GM23338 (cell line): Measurements from ENCODE around the gene WRNIP1. TPM values are rescaled to one million over a fixed set of nuclear protein-coding genes. Genes with fewer than 3 reads are reported as not detected.

Experiments used
- ATAC-seq: fragments of 200-7000 bp; cut with Tn5 transposase; 3 replicates; pipeline ENCODE4 v1.9.1; 2020
- DNase-seq: peaks from one replicate; pipeline ENCODE4 v3.0.0-alpha.2; 2015; ENCODE audit warnings: low spot score
- H2AFZ ChIP-seq: fragments of 200-600 bp; sonication (generic); 2 replicates; pipeline ENCODE4 v1.8.0; 2016; ENCODE audit warnings: antibody characterized with exemption, mild to moderate bottlenecking, moderate library complexity
- H3F3A ChIP-seq: fragments of 200-600 bp; sonication (generic); replicated peaks from 2 replicates; pipeline ENCODE4 v1.8.0; 2017; ENCODE audit warnings: antibody characterized with exemption, mixed run types, low read depth
- H3K27ac ChIP-seq: fragments of 200-600 bp; sonication (generic); 2 replicates; pipeline ENCODE4 v1.6.1; 2016; ENCODE audit warnings: low read depth
- H3K27me3 ChIP-seq: fragments of 200-600 bp; sonication (generic); 2 replicates; pipeline ENCODE4 v1.8.0; 2016; ENCODE audit warnings: mild to moderate bottlenecking, mixed run types, moderate library complexity; ENCODE audit not compliant: insufficient read depth
- H3K36me3 ChIP-seq: fragments of 200-600 bp; sonication (generic); 2 replicates; pipeline ENCODE4 v1.8.0; 2016; ENCODE audit warnings: mild to moderate bottlenecking; ENCODE audit not compliant: insufficient read depth
- H3K4me1 ChIP-seq: fragments of 200-600 bp; sonication (generic); 2 replicates; pipeline ENCODE4 v1.8.0; 2016; ENCODE audit warnings: mild to moderate bottlenecking, moderate library complexity; ENCODE audit not compliant: insufficient read depth
- H3K4me2 ChIP-seq: fragments of 200-600 bp; sonication (generic); 2 replicates; pipeline ENCODE4 v1.7.1; 2017; ENCODE audit warnings: mixed run types
- H3K4me3 ChIP-seq: fragments of 200-600 bp; sonication (generic); 2 replicates; pipeline ENCODE4 v1.6.1; 2016; ENCODE audit warnings: mixed run types
- H3K79me2 ChIP-seq: fragments of 200-600 bp; sonication (generic); replicated peaks from 2 replicates; pipeline ENCODE4 v1.8.0; 2017; ENCODE audit warnings: mild to moderate bottlenecking; ENCODE audit not compliant: insufficient read depth
- H3K9me2 ChIP-seq: fragments of 200-600 bp; sonication (generic); 2 replicates; pipeline ENCODE4 v1.8.0; 2017; ENCODE audit not compliant: insufficient read depth
- H4K20me1 ChIP-seq: fragments of 200-600 bp; sonication (generic); replicated peaks from 2 replicates; pipeline ENCODE4 v1.8.0; 2017; ENCODE audit warnings: mild to moderate bottlenecking; ENCODE audit not compliant: insufficient read depth
- H3K27ac Mint-ChIP-seq: 2 replicates; pipeline ENCODE4 v1.8.0; 2020; ENCODE audit warnings: inconsistent platforms, mild to moderate bottlenecking, moderate library complexity, mixed read lengths
- H3K27me3 Mint-ChIP-seq: 3 replicates; pipeline ENCODE4 v1.8.0; 2022; ENCODE audit warnings: low read depth, mild to moderate bottlenecking, moderate library complexity, mixed read lengths, inconsistent platforms; ENCODE audit not compliant: insufficient read depth, poor library complexity
- H3K36me3 Mint-ChIP-seq: 3 replicates; pipeline ENCODE4 v1.8.0; 2021; ENCODE audit warnings: low read depth, mild to moderate bottlenecking, inconsistent platforms, moderate library complexity, mixed read lengths
- H3K4me1 Mint-ChIP-seq: 3 replicates; pipeline ENCODE4 v1.8.0; 2020; ENCODE audit warnings: mild to moderate bottlenecking, inconsistent platforms, mixed read lengths
- H3K4me3 Mint-ChIP-seq: 3 replicates; pipeline ENCODE4 v1.8.0; 2021; ENCODE audit warnings: moderate library complexity, mild to moderate bottlenecking, inconsistent platforms, mixed read lengths
- H3K9me3 Mint-ChIP-seq: 3 replicates; pipeline ENCODE4 v1.8.0; 2020; ENCODE audit warnings: moderate library complexity, mild to moderate bottlenecking, inconsistent platforms, mixed read lengths
- CREB1 ChIP-seq: fragments of 250-450 bp; sonication (Bioruptor Pico); IDR thresholded peaks from 2 replicates; pipeline ENCODE4 v1.5.0; 2020; ENCODE audit warnings: low read depth, mild to moderate bottlenecking, moderate library complexity
- CTCF ChIP-seq, 2 experiments: fragments of 200-600 bp in 1 of 2; sonication (generic) in 1 of 2; conservative IDR thresholded peaks; 2 replicates each; pipeline versions ENCODE4 v1.5.1 to v1.6.1; 2016 to 2017; ENCODE audit warnings: antibody characterized with exemption in 2 of 2, low read depth in 2 of 2, mild to moderate bottlenecking in 2 of 2, moderate library complexity in 1 of 2
- ETS1 ChIP-seq: IDR thresholded peaks from 2 replicates; pipeline ENCODE4 v1.6.1; 2016; ENCODE audit warnings: antibody characterized with exemption
- EZH2 ChIP-seq: fragments of 200-600 bp; sonication (generic); IDR thresholded peaks from one replicate; pipeline ENCODE4 v1.8.0; 2017; ENCODE audit warnings: antibody characterized with exemption, mild to moderate bottlenecking, low read depth; ENCODE audit not compliant: unreplicated experiment
- EZH2phosphoT487 ChIP-seq: fragments of 200-600 bp; sonication (generic); IDR thresholded peaks from one replicate; pipeline ENCODE4 v1.8.1; 2018; ENCODE audit warnings: antibody characterized with exemption; ENCODE audit not compliant: unreplicated experiment
- JUNB ChIP-seq: IDR thresholded peaks from one replicate; pipeline ENCODE4 v1.6.1; 2016; ENCODE audit warnings: antibody characterized with exemption; ENCODE audit not compliant: unreplicated experiment
- NANOG ChIP-seq: IDR thresholded peaks from 2 replicates; pipeline ENCODE4 v1.6.1; 2016; ENCODE audit warnings: antibody characterized with exemption, borderline replicate concordance
- POLR2AphosphoS5 ChIP-seq: IDR thresholded peaks from 2 replicates; pipeline ENCODE4 v1.6.1; 2016; ENCODE audit warnings: antibody characterized with exemption, low read depth
- REST ChIP-seq: IDR thresholded peaks from one replicate; pipeline ENCODE4 v1.6.1; 2018; ENCODE audit warnings: antibody characterized with exemption; ENCODE audit not compliant: unreplicated experiment
- STAT1 ChIP-seq: IDR thresholded peaks from one replicate; pipeline ENCODE4 v1.6.1; 2016; ENCODE audit warnings: antibody characterized with exemption; ENCODE audit not compliant: unreplicated experiment
- ZNF114 ChIP-seq: fragments of 250-450 bp; sonication (Bioruptor Pico); IDR thresholded peaks from 2 replicates; pipeline ENCODE4 v1.5.0; 2020; ENCODE audit warnings: mild to moderate bottlenecking, moderate library complexity
- ZNF331 ChIP-seq: fragments of 250-450 bp; sonication (Bioruptor Pico); IDR thresholded peaks from 2 replicates; pipeline ENCODE4 v1.5.0; 2020; ENCODE audit warnings: low read depth, mild to moderate bottlenecking, moderate library complexity
- ZNF462 ChIP-seq: fragments of 250-450 bp; sonication (Bioruptor Pico); IDR thresholded peaks from 2 replicates; pipeline ENCODE4 v1.5.0; 2020; ENCODE audit warnings: mild to moderate bottlenecking, moderate library complexity
- polyA plus RNA-seq: library from polyadenylated mRNA; unstranded; fragments of >200 nt; fragmentation: Nextera tagmentation; extraction: Ambion mirVana; gene quantifications from 2 replicates; pipeline ENCODE4 v1.2.1, GENCODE V29; 2016
- total RNA-seq: library from RNA; depleted of rRNA; stranded (reverse); fragments of >200 nt; shearing (Covaris generic); gene quantifications from 2 replicates; pipeline ENCODE4 v1.2.3, GENCODE V29; 2014

Gene WRNIP1
- total and polyA plus RNA-seq, 2 experiments from 2014 or later = 27.6 to 66.0 TPM

GRCh38 chr6:2784061-2784460, 18.9 kb downstream of the WRNIP1 start:
- H3K27me3 ChIP-seq = no peaks in the 10 kb centered on the region
- no peaks in the 10 kb centered on the region for H3K9me2 ChIP-seq
- H3F3A ChIP-seq = no peaks in the 10 kb centered on the region
- no peak overlapping the region for H2AFZ ChIP-seq
- H4K20me1 ChIP-seq = peaks cover 11% of the 10 kb centered on the region
- TF ChIP-seq JUNB = no peak
- no peak for TF ChIP-seq CTCF (conservative IDR thresholded peaks at IDR 0.05; ENCODE audit: low read depth in 2 of 2)
- no peak for TF ChIP-seq STAT1
- no peak for TF ChIP-seq ETS1
- TF ChIP-seq POLR2AphosphoS5 = no peak
- no peak for TF ChIP-seq ZNF462 (CRISPR knock-in tag)
- no peak for TF ChIP-seq NANOG
- TF ChIP-seq ZNF114 = no peak
- no peak for TF ChIP-seq EZH2
- TF ChIP-seq ZNF331 (CRISPR knock-in tag) = no peak
- TF ChIP-seq EZH2phosphoT487 = no peak
- TF ChIP-seq REST = no peak
- TF ChIP-seq CREB1 (CRISPR knock-in tag) = no peak
- Mint-ChIP-seq H3K4me1 (peaks cover 9% of the 10 kb centered on the region), H3K9me3 (no peaks in the 10 kb centered on the region; the same call in 2 of the 3 replicates), H3K4me3 (no peak overlapping the region), H3K27ac (peak overlapping the region; percentile 55; the same call in 1 of the 2 replicates), H3K36me3 (peaks cover 42% of the 10 kb centered on the region), H3K27me3 (no peaks in the 10 kb centered on the region)
- no peak overlapping the region for H3K4me2 ChIP-seq
- H3K27ac ChIP-seq = peak overlapping the region; percentile 57; the same call in 1 of the 2 replicates
- DNase-seq = no peak
- H3K4me3 ChIP-seq = no peak overlapping the region
- no peak for ATAC-seq
- H3K36me3 ChIP-seq = peaks cover 6% of the 10 kb centered on the region; the same call in 1 of the 2 replicates
- H3K79me2 ChIP-seq = peaks cover 33% of the 10 kb centered on the region
- peaks cover 4% of the 10 kb centered on the region; the same call in 1 of the 2 replicates for H3K4me1 ChIP-seq
